Esophagus muscularis mucosa (tissue), 4 donors: ENCODE measurements around the gene MMP23B.

Experiments used
- CTCF ChIP-seq, 3 experiments: fragments of 200-600 bp in 2 of 3; fragments of 450-650 bp in 1 of 3; sonication (generic) in 2 of 3; IDR thresholded peaks; one replicate each; pipeline ENCODE4 v1.5.1; 2017 to 2019; ENCODE audit warnings: antibody characterized with exemption in 3 of 3, mild to moderate bottlenecking in 2 of 3, moderate library complexity in 1 of 3
- EP300 ChIP-seq: sonication (generic); formaldehyde crosslinking; IDR thresholded peaks from one replicate; pipeline ENCODE4 v1.6.1; 2017; ENCODE audit warnings: antibody characterized with exemption
- POLR2A ChIP-seq: fragments of 450-650 bp; IDR thresholded peaks from one replicate; pipeline ENCODE4 v1.6.1; 2017; ENCODE audit warnings: antibody characterized with exemption, moderate library complexity, mild to moderate bottlenecking, low read depth
- POLR2AphosphoS5 ChIP-seq, 2 donors: sonication (generic); formaldehyde crosslinking; IDR thresholded peaks; one replicate each; pipeline ENCODE4 v1.6.1; 2017; ENCODE audit warnings: antibody characterized with exemption in 2 of 2

- TF ChIP-seq CTCF (IDR thresholded peaks at IDR 0.05) = no peak
- TF ChIP-seq EP300 = no peak
- no peak for TF ChIP-seq POLR2A
- TF ChIP-seq POLR2AphosphoS5 (IDR thresholded peaks at IDR 0.05) = no peak
These were observed 21.2 kb upstream of the MMP23B start for GRCh38 chr1:1610796-1611195.
